IPS DF 6.9 (cell line): ENCODE results near the gene KCNJ4.
"Not testable (repeated sequence)": the region's sequence is repeated elsewhere in the genome, so short reads cannot be mapped to it uniquely, and the experiment has no call there.

Source experiments
- DNase-seq: peaks from one replicate; pipeline ENCODE4 v3.0.0-alpha.2; 2013; ENCODE audit warnings: low read depth, low spot score
- H3K27ac ChIP-seq: one replicate; pipeline ENCODE4 v1.5.1; 2013; ENCODE audit warnings: low read length, control low read depth
- H3K27me3 ChIP-seq: 2 replicates; pipeline ENCODE4 v1.6.1; 2013; ENCODE audit warnings: mild to moderate bottlenecking, low read length; ENCODE audit not compliant: control insufficient read depth, insufficient read depth
- H3K36me3 ChIP-seq: 2 replicates; pipeline ENCODE4 v1.6.1; 2013; ENCODE audit warnings: low read length; ENCODE audit not compliant: control insufficient read depth, insufficient read depth
- H3K4me1 ChIP-seq: 2 replicates; pipeline ENCODE4 v1.6.1; 2013; ENCODE audit warnings: low read length; ENCODE audit not compliant: control insufficient read depth, insufficient read depth
- H3K4me3 ChIP-seq: 2 replicates; pipeline ENCODE4 v1.5.1; 2013; ENCODE audit warnings: mild to moderate bottlenecking, low read length
- H3K9me3 ChIP-seq: 2 replicates; pipeline ENCODE4 v1.6.1; 2013; ENCODE audit warnings: low read length, inconsistent platforms; ENCODE audit not compliant: control insufficient read depth, insufficient read depth
- WGBS: extraction: QIAGEN DNeasy Blood & Tissue Kit; methylation state at CpG from one replicate; pipeline ENCODE4 v1.1.7; 2013; ENCODE audit warnings: mixed read lengths, missing lambda C conversion rate; ENCODE audit not compliant: insufficient read length, insufficient coverage; 5-methylcytosine and 5-hydroxymethylcytosine counted together

The KCNJ4 gene

GRCh38 chr22:38397189-38398085 lies 57.6 kb downstream of the KCNJ4 start:
- no peaks in the 10 kb centered on the region for H3K27me3 ChIP-seq
- peak overlapping the region; percentile 98 for H3K4me3 ChIP-seq
- H3K4me1 ChIP-seq, result peaks cover 4% of the 10 kb centered on the region
- WGBS, result no CpG with 5 or more reads among the region's 60 CpGs
- no peak for DNase-seq
- H3K27ac ChIP-seq, result no peak overlapping the region
- no peaks in the 10 kb centered on the region for H3K36me3 ChIP-seq
- no peaks in the 10 kb centered on the region for H3K9me3 ChIP-seq

- DNase-seq, H3K27me3 ChIP-seq, H3K36me3 ChIP-seq, H3K27ac ChIP-seq, H3K4me1 ChIP-seq, H3K9me3 ChIP-seq: not testable (repeated sequence)
- H3K4me3 ChIP-seq, result peak overlapping the region; percentile 98; the same call in 1 of the 2 replicates
- WGBS, result no CpG with 5 or more reads among the region's 12 CpGs
Measured at GRCh38 chr22:38396440-38397069, 58.4 kb downstream of the KCNJ4 start.

- not testable (repeated sequence) for H3K4me1 ChIP-seq, H3K27me3 ChIP-seq, DNase-seq, H3K4me3 ChIP-seq, H3K27ac ChIP-seq, H3K36me3 ChIP-seq, H3K9me3 ChIP-seq
Measured at GRCh38 chr22:38395944-38396343, 59.1 kb downstream of the KCNJ4 start.

GRCh38 chr22:38394929-38395624 lies 59.9 kb downstream of the KCNJ4 start:
- not testable (repeated sequence) for H3K4me1 ChIP-seq, H3K36me3 ChIP-seq, H3K9me3 ChIP-seq, H3K4me3 ChIP-seq, DNase-seq, H3K27ac ChIP-seq, H3K27me3 ChIP-seq
- no CpG with 5 or more reads among the region's 6 CpGs for WGBS

- not testable (repeated sequence) for DNase-seq, H3K4me3 ChIP-seq, H3K4me1 ChIP-seq, H3K27me3 ChIP-seq, H3K27ac ChIP-seq, H3K9me3 ChIP-seq, H3K36me3 ChIP-seq
- WGBS, result no CpG with 5 or more reads among the region's 4 CpGs
Measured at GRCh38 chr22:38389428-38389818, 65.6 kb downstream of the KCNJ4 start.

- H3K27ac ChIP-seq, result not testable (repeated sequence)
Measured at GRCh38 chr22:38388506-38389427, 66.2 kb downstream of the KCNJ4 start.

GRCh38 chr22:38386918-38387317 lies 68.1 kb downstream of the KCNJ4 start:
- not testable (repeated sequence) for H3K4me1 ChIP-seq, DNase-seq, H3K9me3 ChIP-seq, H3K36me3 ChIP-seq, H3K27ac ChIP-seq, H3K27me3 ChIP-seq, H3K4me3 ChIP-seq
- WGBS, result no CpG with 5 or more reads among the region's 5 CpGs

More at GRCh38 chr22:38388506-38389427, 66.2 kb downstream of the KCNJ4 start:
- DNase-seq, H3K27me3 ChIP-seq, H3K4me3 ChIP-seq, H3K9me3 ChIP-seq, H3K4me1 ChIP-seq, H3K36me3 ChIP-seq: not testable (repeated sequence)
- no CpG with 5 or more reads among the region's 6 CpGs for WGBS

GRCh38 chr22:38383417-38383816 lies 71.6 kb downstream of the KCNJ4 start:
- peaks cover 3% of the 10 kb centered on the region for H3K4me1 ChIP-seq
- no peak overlapping the region for H3K4me3 ChIP-seq
- no peaks in the 10 kb centered on the region for H3K27me3 ChIP-seq
- no peak overlapping the region for H3K27ac ChIP-seq
- WGBS, result no CpG with 5 or more reads among the region's 2 CpGs
- no peaks in the 10 kb centered on the region for H3K36me3 ChIP-seq
- DNase-seq, result no peak
- no peaks in the 10 kb centered on the region for H3K9me3 ChIP-seq

GRCh38 chr22:38381371-38381770 lies 73.6 kb downstream of the KCNJ4 start:
- H3K27me3 ChIP-seq, DNase-seq, H3K36me3 ChIP-seq, H3K4me1 ChIP-seq, H3K4me3 ChIP-seq, H3K27ac ChIP-seq, H3K9me3 ChIP-seq: not testable (repeated sequence)
- WGBS, result no CpG with 5 or more reads among the region's 3 CpGs
